ENCODE measurements around the gene SYMPK. TPM values are rescaled to one million over a fixed set of nuclear protein-coding genes. Genes with fewer than 3 reads are reported as not detected.

The SYMPK gene
- total RNA-seq, 1 experiment from 2014 or later = 47.7 TPM

GRCh38 chr19:45805719-45806118 lies 57.2 kb downstream of the SYMPK start:
- ChIA-PET POLR2A (no interaction called here), CTCF (interaction anchor here (0.7 kb wide), 1 partner anchor 122 kb away, joined by 3 read pairs; no protein-coding TSS in a partner anchor)
- no TSS peak for BruUV-seq (replicated peaks)
- ATAC-seq (no peak), DNase-seq (ENCODE audit: low read depth, low spot score) (no peak)
- Histone ChIP-seq H3K36me3 (ENCODE audit: control insufficient read depth, insufficient read depth, low read length) (no peaks in the 10 kb centered on the region), H3K4me3 (ENCODE audit: low read depth in 2 of 2, low read length in 2 of 2) (no peak overlapping the region), H3K4me1 (ENCODE audit: control insufficient read depth, insufficient read depth, low read length) (peaks cover 4% of the 10 kb centered on the region; the same call in 1 of the 2 replicates), H3K27me3 (ENCODE audit: control insufficient read depth, insufficient read depth, low read length) (no peaks in the 10 kb centered on the region), H3K27ac (ENCODE audit: low read length) (no peak overlapping the region), H3K9me3 (ENCODE audit: control insufficient read depth, insufficient read depth, low read depth, low read length) (no peaks in the 10 kb centered on the region)
- intact Hi-C loops (cut with micrococcal nuclease; ENCODE audit: unreplicated experiment) = no loop called here
- TF ChIP-seq REST (IDR thresholded peaks at IDR 0.05; ENCODE audit: insufficient read depth in 1 of 2, low read depth in 2 of 2, low read length in 1 of 2) (no peak), SIN3A (IDR thresholded peaks at IDR 0.05; ENCODE audit: borderline replicate concordance, insufficient read depth, low read depth, low read length) (no peak), TCF7L2 (IDR thresholded peaks at IDR 0.05; ENCODE audit: low read depth, low read length) (no peak), POLR2AphosphoS5 (IDR thresholded peaks at IDR 0.05; ENCODE audit: low read depth, low read length) (no peak), CTCF (IDR thresholded peaks at IDR 0.05) (no peak)
- in situ Hi-C loops (cut with HindIII; ENCODE audit: low pct_unique_long_range_greater_than_20kb, low sequenced_read_pairs) = no loop called here

DNA sequence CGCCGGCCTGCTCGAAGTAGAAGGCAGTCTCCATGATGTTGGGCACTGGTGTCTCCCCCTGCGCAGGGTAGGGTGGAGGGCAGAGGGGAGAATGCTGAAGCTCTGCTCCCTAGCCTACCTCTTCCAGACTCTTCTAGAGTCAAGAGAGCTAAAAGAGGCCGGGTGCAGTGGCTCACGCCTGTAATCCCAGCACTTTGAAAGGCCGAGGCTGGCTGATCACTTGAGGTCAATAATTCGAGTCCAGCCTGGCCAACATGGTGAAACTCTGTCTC lies 58.1 kb downstream of the SYMPK start:
- ATAC-seq (no peak), DNase-seq (ENCODE audit: low read depth, low spot score) (no peak)
- POLR2A ChIA-PET = no interaction called here
- Histone ChIP-seq H3K4me3 (ENCODE audit: low read depth in 2 of 2, low read length in 2 of 2) (no peak overlapping the region), H3K36me3 (ENCODE audit: control insufficient read depth, insufficient read depth, low read length) (no peaks in the 10 kb centered on the region), H3K9me3 (ENCODE audit: control insufficient read depth, insufficient read depth, low read depth, low read length) (no peaks in the 10 kb centered on the region), H3K27me3 (ENCODE audit: control insufficient read depth, insufficient read depth, low read length) (no peaks in the 10 kb centered on the region), H3K4me1 (ENCODE audit: control insufficient read depth, insufficient read depth, low read length) (peaks cover 4% of the 10 kb centered on the region; the same call in 1 of the 2 replicates), H3K27ac (ENCODE audit: low read length) (no peak overlapping the region)
- intact Hi-C loops (cut with micrococcal nuclease; ENCODE audit: unreplicated experiment) = no loop called here
- no TSS peak for BruUV-seq (replicated peaks)
- in situ Hi-C loops (cut with HindIII; ENCODE audit: low pct_unique_long_range_greater_than_20kb, low sequenced_read_pairs) = no loop called here
- CTCF ChIA-PET = interaction anchor here (0.7 kb wide), 1 partner anchor 123 kb away, joined by 3 read pairs; no protein-coding TSS in a partner anchor
- TF ChIP-seq SIN3A (IDR thresholded peaks at IDR 0.05; ENCODE audit: borderline replicate concordance, insufficient read depth, low read depth, low read length) (no peak), REST (IDR thresholded peaks at IDR 0.05; ENCODE audit: insufficient read depth in 1 of 2, low read depth in 2 of 2, low read length in 1 of 2) (no peak)

Measured in Panc1 (cell line).